Activated naive CD4-positive, alpha-beta T cell treated with anti-CD3 and anti-CD28 coated beads, Interleukin-2, amount 50 U/mL, for 72 hours (primary cell): ENCODE results near the gene MDP1. TPM values are rescaled to one million over a fixed set of nuclear protein-coding genes. Genes with fewer than 3 reads are reported as not detected.
A peak's percentile ranks its signal among the peaks of the same experiment; 100 is the strongest.
"Not testable (repeated sequence)": the region's sequence is repeated elsewhere in the genome, so short reads cannot be mapped to it uniquely, and the experiment has no call there.

Experiments used
- ATAC-seq, 2 donors: fragments of 150-1000 bp; cut with Tn5 transposase; 2 replicates each; pipeline ENCODE4 v1.10.0; 2021; ENCODE audit warnings: mild to moderate bottlenecking in 2 of 2, moderate library complexity in 2 of 2
- DNase-seq, 2 donors: peaks; one replicate each; pipeline ENCODE4 v3.0.0; 2021 to 2022; ENCODE audit warnings: low spot score in 2 of 2
- H3K27ac Mint-ChIP-seq, 2 donors: one replicate each; pipeline ENCODE4 v1.8.0; 2022; ENCODE audit warnings: mild to moderate bottlenecking in 2 of 2, mixed read lengths in 2 of 2
- H3K36me3 Mint-ChIP-seq, 2 donors: one replicate each; pipeline ENCODE4 v1.8.0; 2022; ENCODE audit warnings: mixed read lengths in 2 of 2
- H3K9me3 Mint-ChIP-seq, 2 donors: one replicate each; pipeline ENCODE4 v1.8.0; 2022; ENCODE audit warnings: mixed read lengths in 2 of 2
- total RNA-seq, 2 donors: library from RNA; stranded (reverse); gene quantifications; one replicate each; pipeline ENCODE4 v1.2.3, GENCODE V29; 2022

The MDP1 gene
- total RNA-seq, 2 donors from 2014 or later = 5.5 to 7.4 TPM

- Mint-ChIP-seq H3K36me3 (peaks cover 5 to 17% of the 10 kb centered on the region in 2 donors), H3K27ac (peak overlapping the region; percentile 90 to 95), H3K9me3 (no peaks in the 10 kb centered on the region)
- ATAC-seq (no peak), DNase-seq (no peak)
Observed at GRCh38 chr14:24216345-24216699, 456 bp upstream of the MDP1 start.

DNA sequence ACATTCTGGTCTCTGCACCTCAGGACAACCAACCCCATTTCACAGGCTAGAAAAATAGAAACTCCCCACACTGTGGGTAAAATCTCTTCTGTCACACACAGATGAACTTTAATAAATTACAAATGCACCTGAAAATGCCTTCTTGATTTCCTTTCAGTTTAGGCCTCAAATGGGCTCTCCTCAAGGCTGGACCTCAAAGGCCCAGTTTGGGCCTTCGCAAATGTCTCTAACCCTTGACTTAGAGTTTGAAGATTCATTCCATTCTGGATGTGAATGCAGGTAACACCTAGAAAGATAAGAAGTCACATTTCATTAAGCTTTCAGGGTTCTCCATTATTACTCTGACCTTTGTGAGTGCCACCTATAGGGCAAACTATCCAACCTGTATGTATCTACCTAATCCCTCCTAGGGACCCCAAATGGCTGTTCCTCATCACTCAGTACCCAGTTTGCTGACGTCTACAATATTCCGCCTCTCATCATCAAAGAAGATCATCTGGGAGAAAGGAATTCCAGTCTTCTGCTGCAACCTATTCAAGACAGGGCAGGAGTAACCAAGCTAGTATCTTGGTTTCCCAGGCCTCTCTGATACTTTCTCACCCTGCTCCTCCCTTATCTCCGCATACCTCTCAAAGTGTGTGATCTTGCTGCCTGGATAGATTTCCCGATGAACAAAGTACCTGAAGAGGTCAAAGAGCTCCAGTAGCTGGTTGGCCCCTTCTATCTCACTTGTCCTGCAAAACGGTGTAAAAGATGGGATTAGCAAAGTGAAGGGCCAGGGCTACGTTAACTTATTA is 1.8 kb downstream of the MDP1 start:
- Mint-ChIP-seq H3K9me3 (no peaks in the 10 kb centered on the region), H3K27ac (peak overlapping the region; percentile 96 to 98), H3K36me3 (peaks cover 18 to 32% of the 10 kb centered on the region in 2 donors)
- DNase-seq (no peak), ATAC-seq (no peak)

DNA sequence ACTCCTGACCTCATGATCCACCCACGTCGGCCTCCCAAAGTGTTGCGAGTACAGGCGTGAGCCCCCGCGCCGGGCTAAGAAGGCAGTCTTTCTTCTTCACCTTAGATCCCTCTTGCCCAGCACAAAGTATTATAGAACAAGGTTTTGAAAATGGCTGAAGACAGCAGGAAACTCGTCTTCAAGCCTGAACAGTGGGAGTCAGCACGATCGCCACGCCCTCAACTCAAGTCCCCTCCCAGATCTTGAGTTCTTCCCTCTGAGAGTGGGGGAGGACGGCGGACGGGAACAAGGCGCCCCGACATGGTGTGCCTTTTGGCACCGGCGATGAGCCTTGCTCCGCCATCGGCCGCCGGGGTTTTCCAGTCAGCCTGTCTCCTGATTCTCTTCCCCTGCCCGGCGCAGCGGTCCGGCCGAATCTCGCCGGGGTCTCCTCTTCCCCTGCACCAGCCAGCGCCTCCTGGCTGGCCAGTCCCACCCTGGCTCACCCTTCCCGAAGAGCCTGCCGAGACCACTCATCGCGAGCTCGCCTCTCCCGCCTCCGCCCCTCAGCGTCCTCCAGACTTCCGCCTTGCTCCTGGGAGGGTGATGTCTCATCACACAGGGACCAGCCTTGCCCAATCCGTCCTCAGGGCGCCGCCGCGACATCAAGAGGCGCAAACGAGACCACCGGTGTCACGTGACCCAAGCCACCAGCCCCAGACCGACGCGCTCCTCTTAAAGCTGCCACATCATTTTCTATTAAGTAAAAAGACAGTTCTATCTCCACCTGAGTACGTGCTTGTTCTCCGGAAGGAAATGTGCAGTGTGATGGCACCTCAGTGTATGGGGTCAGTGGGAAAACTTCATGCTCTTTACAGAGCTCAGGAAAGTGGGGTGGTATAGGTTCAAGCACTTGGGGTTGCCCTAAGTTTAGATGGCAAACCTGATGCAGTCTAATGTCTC is 2.7 kb downstream of the MDP1 start, which contains the start of gene CHMP4A:
TSS of gene CHMP4A (minus strand) at position 565 of the 942 bp plus-strand sequence. CDS start at position 516, 49 bp downstream.
- Mint-ChIP-seq H3K27ac (peak within 1 kb of the TSS; percentile 96 to 98), H3K36me3 (peaks cover 18 to 36% of the 10 kb centered on the region in 2 donors), H3K9me3 (no peaks in the 10 kb centered on the region)
- ATAC-seq (peak; percentile 87 to 91), DNase-seq (peak; percentile 93 to 96)

- Mint-ChIP-seq H3K9me3 (no peaks in the 10 kb centered on the region), H3K36me3 (peaks cover 25 to 54% of the 10 kb centered on the region in 2 donors)
Observed at GRCh38 chr14:24211311-24211710, 4.6 kb downstream of the MDP1 start.

GRCh38 chr14:24207625-24208024 is 8.2 kb downstream of the MDP1 start:
- peaks cover 0 to 6% of the 10 kb centered on the region in 2 donors for H3K9me3 Mint-ChIP-seq
- DNase-seq = no peak
- H3K27ac Mint-ChIP-seq = peak overlapping the region in 1 of 2 donors; percentile 33
- H3K36me3 Mint-ChIP-seq = peaks cover 31 to 52% of the 10 kb centered on the region in 2 donors
- ATAC-seq = no peak

More at GRCh38 chr14:24211311-24211710, 4.6 kb downstream of the MDP1 start:
- peak overlapping the region in 1 of 2 donors; percentile 96 for H3K27ac Mint-ChIP-seq
- DNase-seq (no peak), ATAC-seq (no peak)

- Mint-ChIP-seq H3K36me3 (peaks cover 34 to 56% of the 10 kb centered on the region in 2 donors), H3K27ac (peak overlapping the region; percentile 26 to 33), H3K9me3 (peaks cover 0 to 6% of the 10 kb centered on the region in 2 donors)
- peak in 1 of 2 donors; percentile 18 for ATAC-seq
- DNase-seq = no peak
Observed at GRCh38 chr14:24207104-24207551, 8.7 kb downstream of the MDP1 start.

DNA sequence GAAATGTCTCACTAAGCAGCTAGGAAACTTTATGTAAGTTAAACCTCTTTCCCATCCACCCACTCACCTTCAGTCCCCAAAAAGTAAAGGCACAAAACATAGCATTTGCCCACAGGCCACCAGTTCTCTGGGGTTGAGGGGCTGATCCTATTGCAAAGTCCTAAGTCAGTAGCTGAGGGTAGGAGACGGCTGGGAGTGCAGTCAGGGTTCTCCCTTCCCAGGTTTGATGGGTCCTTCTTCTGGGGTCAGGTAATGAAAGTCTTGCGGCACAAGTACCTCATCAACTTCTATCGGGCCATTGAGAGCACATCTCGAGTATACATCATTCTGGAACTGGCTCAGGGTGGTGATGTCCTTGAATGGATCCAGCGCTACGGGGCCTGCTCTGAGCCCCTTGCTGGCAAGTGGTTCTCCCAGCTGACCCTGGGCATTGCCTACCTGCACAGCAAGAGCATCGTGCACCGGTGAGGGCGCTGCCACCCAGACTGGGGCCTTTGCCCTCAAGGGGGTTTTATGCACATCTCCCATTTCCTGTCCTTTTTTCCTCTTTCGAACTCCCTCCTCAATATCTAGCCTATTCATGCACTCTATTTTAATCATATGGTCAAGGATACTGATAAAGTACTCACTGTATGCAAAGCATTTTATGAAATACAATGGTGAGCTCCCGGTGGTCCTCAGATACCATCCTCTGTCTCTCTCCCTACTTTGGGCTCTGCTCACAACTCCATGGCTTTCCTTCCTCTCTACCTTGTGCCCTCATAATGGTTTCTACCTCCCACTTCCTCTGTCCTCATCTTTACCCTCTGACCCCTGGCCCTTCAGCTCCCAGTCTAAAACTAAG is 9.4 kb downstream of the MDP1 start:
- DNase-seq (no peak), ATAC-seq (no peak)
- peaks cover 0 to 8% of the 10 kb centered on the region in 2 donors for H3K9me3 Mint-ChIP-seq
- peak overlapping the region; percentile 26 to 33 for H3K27ac Mint-ChIP-seq
- H3K36me3 Mint-ChIP-seq = peaks cover 37 to 58% of the 10 kb centered on the region in 2 donors

GRCh38 chr14:24204163-24205146 is 11.4 kb downstream of the MDP1 start:
- DNase-seq (no peak), ATAC-seq (no peak)
- no peak overlapping the region for H3K27ac Mint-ChIP-seq
- peaks cover 25 to 47% of the 10 kb centered on the region in 2 donors for H3K36me3 Mint-ChIP-seq
- H3K9me3 Mint-ChIP-seq = peaks cover 0 to 10% of the 10 kb centered on the region in 2 donors

- peaks cover 0 to 10% of the 10 kb centered on the region in 2 donors for H3K9me3 Mint-ChIP-seq
- peaks cover 25 to 55% of the 10 kb centered on the region in 2 donors for H3K36me3 Mint-ChIP-seq
- DNase-seq, H3K27ac Mint-ChIP-seq, ATAC-seq: not testable (repeated sequence)
Observed at GRCh38 chr14:24203249-24203886, 12.5 kb downstream of the MDP1 start.

GRCh38 chr14:24202538-24202937 is 13.3 kb downstream of the MDP1 start:
- ATAC-seq = not testable (repeated sequence)
- peaks cover 25 to 48% of the 10 kb centered on the region in 2 donors for H3K36me3 Mint-ChIP-seq
- peak in 1 of 2 donors; percentile 16 for DNase-seq
- peaks cover 0 to 10% of the 10 kb centered on the region in 2 donors for H3K9me3 Mint-ChIP-seq
- peak overlapping the region in 1 of 2 donors; percentile 48 for H3K27ac Mint-ChIP-seq

GRCh38 chr14:24198814-24199524 is 16.9 kb downstream of the MDP1 start:
- ATAC-seq (no peak), DNase-seq (no peak)
- H3K36me3 Mint-ChIP-seq = peaks cover 25 to 44% of the 10 kb centered on the region in 2 donors
- peak overlapping the region in 1 of 2 donors; percentile 60 for H3K27ac Mint-ChIP-seq
- peaks cover 0 to 10% of the 10 kb centered on the region in 2 donors for H3K9me3 Mint-ChIP-seq

DNA sequence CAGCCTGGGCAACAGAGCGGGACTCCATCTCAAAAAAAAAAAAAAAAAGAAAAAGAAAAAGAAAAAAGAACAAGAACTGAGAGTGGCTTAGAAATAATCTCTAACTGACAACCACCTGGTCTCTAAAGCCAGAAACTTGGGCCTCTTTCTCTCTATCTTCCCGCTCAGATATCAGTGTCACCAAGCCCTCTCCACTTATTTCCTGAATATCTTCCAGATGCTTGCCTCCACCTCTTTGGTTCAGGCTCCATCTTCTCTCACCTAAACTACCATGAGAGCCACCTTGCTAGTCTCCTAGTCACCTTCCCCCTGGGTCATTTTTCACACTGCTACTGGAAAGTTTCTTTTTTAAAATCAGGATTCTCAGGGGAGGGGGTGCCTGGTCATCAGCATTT is 18.8 kb downstream of the MDP1 start:
- ATAC-seq (no peak), DNase-seq (no peak)
- Mint-ChIP-seq H3K27ac (peak overlapping the region; percentile 15 to 84), H3K9me3 (peaks cover 0 to 4% of the 10 kb centered on the region in 2 donors), H3K36me3 (peaks cover 25 to 41% of the 10 kb centered on the region in 2 donors)

DNA sequence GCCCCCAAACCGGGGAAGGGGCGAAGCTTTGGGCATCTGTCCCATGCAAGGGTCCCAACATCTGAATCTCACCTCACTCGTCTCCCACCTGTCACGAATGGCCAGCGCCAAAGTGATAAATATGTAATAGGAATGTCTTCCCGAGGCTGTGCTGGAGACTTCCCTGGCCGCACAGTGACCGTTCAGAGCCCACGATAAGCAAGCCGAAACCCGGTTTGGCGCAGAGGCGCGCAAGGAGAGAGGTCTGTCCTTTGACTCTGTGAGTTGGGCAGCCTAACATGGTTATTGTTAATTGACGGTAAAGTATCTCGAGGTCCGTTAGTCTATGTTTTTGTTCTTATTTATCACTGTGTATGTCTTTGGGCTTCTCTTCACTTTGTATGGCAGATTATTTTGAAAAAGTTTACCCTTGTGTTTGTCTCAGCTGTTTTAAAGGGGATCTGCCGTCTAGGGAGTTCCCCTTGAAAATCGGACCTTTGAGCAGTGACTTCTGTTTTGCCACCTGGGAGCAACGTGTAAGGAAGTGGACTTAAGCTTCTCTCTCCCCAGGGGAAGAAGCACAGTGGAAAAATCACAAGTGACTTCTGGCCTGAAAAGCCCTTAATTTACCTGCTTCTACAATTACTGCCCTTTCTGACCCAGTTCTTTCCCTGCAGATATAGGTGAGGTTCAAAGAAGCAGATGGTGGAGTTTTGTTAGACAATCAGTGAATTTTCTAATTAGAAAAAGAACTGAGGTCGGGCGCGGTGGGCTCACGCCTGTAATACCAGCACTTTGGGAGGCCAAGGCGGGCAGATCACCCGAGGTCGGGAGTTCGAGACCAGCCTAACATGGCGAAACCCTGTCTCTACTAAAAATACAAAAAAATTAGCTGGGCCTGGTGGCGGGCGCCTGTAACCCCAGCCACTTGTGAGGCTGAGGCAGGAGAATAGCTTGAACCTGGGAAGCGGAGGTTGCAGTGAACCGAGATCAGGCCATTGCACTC is 19.5 kb downstream of the MDP1 start:
- Mint-ChIP-seq H3K9me3 (peaks cover 0 to 1% of the 10 kb centered on the region in 2 donors), H3K27ac (peak overlapping the region; percentile 84 to 99), H3K36me3 (peaks cover 23 to 35% of the 10 kb centered on the region in 2 donors)
- DNase-seq = no peak
- peak in 1 of 2 donors; percentile 15 for ATAC-seq
